Stimulated activated naive B cell treated with anti-CD40 and anti-IgM and Interleukin-4, amounts not matched to agents 10 μg/mL and 1 μg/mL and 100 μg/mL, for 72 hours (primary cell): ENCODE data around the gene ABCA6.
A peak's percentile ranks its signal among the peaks of the same experiment; 100 is the strongest.
"Not testable (repeated sequence)": the region's sequence is repeated elsewhere in the genome, so short reads cannot be mapped to it uniquely, and the experiment has no call there.

ENCODE experiments used
- ATAC-seq, 2 donors: fragments of 150-1000 bp; cut with Tn5 transposase; replicated peaks; 2 replicates each; pipeline ENCODE4 v1.10.0; 2021; ENCODE audit warnings: moderate library complexity in 1 of 2
- DNase-seq: peaks from one replicate; pipeline ENCODE4 v3.0.0; 2021
- H3K27ac Mint-ChIP-seq: one replicate; pipeline ENCODE4 v1.8.0; 2022; ENCODE audit warnings: mild to moderate bottlenecking, mixed read lengths
- H3K27me3 Mint-ChIP-seq, 2 donors: one replicate each; pipeline ENCODE4 v1.8.0; 2022; ENCODE audit warnings: mixed read lengths in 2 of 2
- H3K36me3 Mint-ChIP-seq, 2 donors: one replicate each; pipeline ENCODE4 v1.8.0; 2022; ENCODE audit warnings: mixed read lengths in 2 of 2, mild to moderate bottlenecking in 1 of 2
- H3K4me1 Mint-ChIP-seq, 2 donors: one replicate each; pipeline ENCODE4 v1.8.0; 2022; ENCODE audit warnings: mixed read lengths in 2 of 2, mild to moderate bottlenecking in 1 of 2
- H3K4me3 Mint-ChIP-seq, 2 donors: one replicate each; pipeline ENCODE4 v1.8.0; 2022; ENCODE audit warnings: mild to moderate bottlenecking in 2 of 2, mixed read lengths in 2 of 2, moderate library complexity in 1 of 2
- H3K9me3 Mint-ChIP-seq, 2 donors: one replicate each; pipeline ENCODE4 v1.8.0; 2022; ENCODE audit warnings: mixed read lengths in 2 of 2, mild to moderate bottlenecking in 1 of 2

ABCA6 gene

DNA sequence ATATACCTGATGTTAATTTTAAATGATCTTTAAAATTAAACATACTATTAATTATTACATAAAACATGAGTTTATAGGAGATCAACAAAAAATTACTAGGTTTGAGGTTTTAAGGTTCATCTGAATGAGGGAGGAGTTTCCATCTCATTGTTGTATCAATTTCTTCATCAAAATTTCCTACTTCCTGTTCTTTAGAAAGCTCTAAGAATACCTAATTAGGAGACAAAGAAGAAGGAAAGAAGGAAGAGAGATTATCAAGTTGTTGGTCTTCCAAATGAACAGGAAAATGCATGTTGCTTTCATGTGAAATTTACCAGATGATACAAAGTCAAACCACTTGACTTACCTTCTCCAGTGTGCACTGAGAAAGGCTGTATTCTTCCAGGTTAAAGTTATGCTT, 62.8 kb downstream of the ABCA6 start:
- Mint-ChIP-seq H3K36me3 (peaks cover 4 to 13% of the 10 kb centered on the region in 2 donors), H3K27ac (no peak overlapping the region), H3K9me3 (peaks cover 9 to 10% of the 10 kb centered on the region in 2 donors), H3K27me3 (no peaks in the 10 kb centered on the region), H3K4me1 (no peaks in the 10 kb centered on the region), H3K4me3 (no peak overlapping the region)
- DNase-seq (no peak), ATAC-seq (no peak)

DNA sequence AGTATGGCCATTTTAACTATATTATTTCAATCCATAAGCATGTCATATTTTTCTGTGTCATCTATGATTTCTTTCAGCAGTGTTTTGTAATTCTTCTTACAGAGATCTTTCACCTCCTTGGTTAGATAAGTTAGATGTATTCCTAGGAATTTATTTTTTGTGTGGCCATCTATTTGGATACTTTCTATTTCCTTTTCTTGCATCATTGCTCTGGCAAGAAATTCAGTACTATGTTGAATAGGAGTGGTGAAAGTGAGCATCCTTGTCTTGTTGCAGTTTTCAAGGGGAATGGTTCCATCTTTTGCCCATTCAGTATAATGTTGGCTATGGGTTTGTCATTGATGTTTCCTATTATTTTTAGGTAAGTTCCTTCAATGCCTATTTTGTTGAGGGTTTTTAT, 65.9 kb downstream of the ABCA6 start:
- peaks cover 19 to 20% of the 10 kb centered on the region in 2 donors for H3K9me3 Mint-ChIP-seq
- ATAC-seq = no peak
- DNase-seq = no peak

DNA sequence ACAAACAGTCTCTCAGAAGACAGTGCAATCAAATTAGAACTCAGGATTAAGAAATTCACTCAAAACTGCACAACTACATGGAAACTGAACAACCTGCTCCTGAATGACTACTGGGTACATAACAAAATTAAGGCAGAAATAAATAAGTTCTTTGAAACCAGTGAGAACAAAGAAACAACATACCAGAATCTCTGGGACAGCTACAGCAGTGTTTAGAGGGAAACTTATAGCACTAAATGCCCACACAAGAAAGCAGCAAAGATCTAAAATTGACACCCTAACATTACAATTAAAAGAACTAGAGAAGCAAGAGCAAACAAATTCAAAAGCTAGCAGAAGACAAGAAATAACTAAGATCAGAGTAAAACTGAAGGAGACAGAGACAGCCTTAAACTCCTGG, 68.3 kb downstream of the ABCA6 start:
- not testable (repeated sequence) for H3K27ac Mint-ChIP-seq, H3K4me3 Mint-ChIP-seq, ATAC-seq, DNase-seq, H3K27me3 Mint-ChIP-seq
- H3K36me3 Mint-ChIP-seq = peaks cover 7 to 23% of the 10 kb centered on the region in 2 donors
- peaks cover 19 to 20% of the 10 kb centered on the region in 2 donors for H3K9me3 Mint-ChIP-seq
- peaks cover 13 to 17% of the 10 kb centered on the region in 2 donors for H3K4me1 Mint-ChIP-seq

More for the DNA sequence above, 65.9 kb downstream of the ABCA6 start:
- peaks cover 11 to 13% of the 10 kb centered on the region in 2 donors for H3K4me1 Mint-ChIP-seq
- no peak overlapping the region for H3K4me3 Mint-ChIP-seq
- no peaks in the 10 kb centered on the region for H3K27me3 Mint-ChIP-seq
- no peak overlapping the region for H3K27ac Mint-ChIP-seq
- peaks cover 7 to 23% of the 10 kb centered on the region in 2 donors for H3K36me3 Mint-ChIP-seq

DNA sequence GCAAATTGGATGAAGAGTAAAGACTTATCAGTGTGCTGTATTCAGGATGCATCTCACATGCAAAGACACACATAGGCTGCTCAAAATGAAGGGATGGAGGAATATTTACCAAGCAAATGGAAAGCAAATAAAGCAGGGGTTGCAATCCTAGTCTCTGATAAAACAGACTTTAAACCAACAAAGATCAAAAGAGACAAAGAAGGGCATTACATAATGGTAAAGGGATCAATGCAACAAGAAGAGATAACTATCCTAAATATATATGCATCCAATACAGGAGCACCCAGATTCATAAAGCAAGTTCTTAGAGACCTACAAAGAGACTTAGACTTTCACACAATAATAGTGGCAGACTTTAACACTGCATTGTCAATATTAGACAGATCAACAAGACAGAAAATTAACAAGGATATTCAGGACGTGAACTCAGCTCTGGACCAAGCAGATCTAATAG, 68.9 kb downstream of the ABCA6 start:
- Mint-ChIP-seq H3K4me1 (peaks cover 13 to 17% of the 10 kb centered on the region in 2 donors), H3K9me3 (peaks cover 19 to 20% of the 10 kb centered on the region in 2 donors), H3K36me3 (peaks cover 7 to 23% of the 10 kb centered on the region in 2 donors)
- not testable (repeated sequence) for H3K27ac Mint-ChIP-seq, ATAC-seq, H3K27me3 Mint-ChIP-seq, H3K4me3 Mint-ChIP-seq, DNase-seq

DNA sequence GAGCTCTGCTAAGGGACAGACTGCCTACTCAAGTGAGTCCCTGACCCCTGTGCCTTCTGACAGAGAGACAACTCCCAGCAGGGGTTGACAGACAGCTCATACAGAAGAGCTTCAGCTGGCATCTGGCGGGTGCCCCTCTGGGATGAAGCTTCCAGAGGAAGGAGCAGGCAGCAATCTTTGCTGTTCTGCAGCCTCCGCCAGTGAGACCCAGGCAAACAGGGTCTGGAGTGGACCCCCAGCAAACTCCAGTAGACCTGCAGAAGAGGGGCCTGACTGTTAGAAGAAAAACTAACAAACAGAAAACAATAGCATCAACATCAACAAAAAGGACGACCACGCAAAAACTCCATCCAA, 70.5 kb downstream of the ABCA6 start:
- not testable (repeated sequence) for H3K27me3 Mint-ChIP-seq, H3K4me3 Mint-ChIP-seq, DNase-seq, ATAC-seq
- Mint-ChIP-seq H3K9me3 (peaks cover 16 to 20% of the 10 kb centered on the region in 2 donors), H3K4me1 (peaks cover 20 to 28% of the 10 kb centered on the region in 2 donors), H3K27ac (peak overlapping the region; percentile 65), H3K36me3 (peaks cover 7 to 18% of the 10 kb centered on the region in 2 donors)

DNA sequence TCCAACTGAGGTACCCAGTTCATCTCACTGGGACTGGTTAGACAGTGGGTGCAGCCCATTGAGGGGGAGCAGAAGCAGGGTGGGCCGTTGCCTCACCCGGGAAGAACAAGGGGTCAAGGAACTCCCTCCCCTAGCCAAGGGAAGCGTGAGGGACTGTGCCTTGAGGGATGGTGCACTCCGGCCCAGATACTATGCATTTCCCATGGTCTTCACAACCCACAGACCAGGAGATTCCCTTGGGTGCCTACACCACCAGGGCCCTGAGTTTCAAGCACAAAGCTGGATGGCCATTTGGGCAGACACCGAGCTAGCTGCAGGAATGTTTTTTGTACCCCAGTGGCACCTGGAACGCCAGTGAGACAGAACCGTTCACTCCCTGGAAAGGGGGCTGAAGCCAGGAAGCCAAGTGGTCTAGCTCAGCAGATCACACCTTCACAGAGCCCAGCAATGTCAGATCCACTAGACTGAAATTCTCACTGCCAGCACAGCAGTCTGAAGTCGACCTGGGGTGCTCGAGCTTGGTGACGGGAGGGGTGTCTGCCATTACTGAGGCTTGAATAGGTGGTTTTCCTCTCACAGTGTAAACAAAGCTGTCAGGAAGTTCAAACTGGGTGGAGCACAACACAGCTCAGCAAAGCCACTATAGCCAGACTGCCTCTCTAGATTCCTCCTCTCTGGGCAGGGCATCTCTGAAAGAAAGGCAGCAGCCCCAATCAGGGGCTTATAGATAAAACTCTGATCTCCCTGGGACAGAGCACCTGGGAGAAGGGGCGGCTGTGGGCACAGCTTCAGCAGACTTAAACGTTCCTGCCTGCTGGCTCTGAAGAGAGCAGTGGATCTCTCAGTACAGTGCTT, 71.1 kb downstream of the ABCA6 start:
- H3K4me1 Mint-ChIP-seq = peaks cover 23 to 34% of the 10 kb centered on the region in 2 donors
- peak overlapping the region in 1 of 2 donors; percentile 35 for H3K4me3 Mint-ChIP-seq
- peaks cover 7 to 18% of the 10 kb centered on the region in 2 donors for H3K36me3 Mint-ChIP-seq
- peaks cover 16 to 20% of the 10 kb centered on the region in 2 donors for H3K9me3 Mint-ChIP-seq
- not testable (repeated sequence) for DNase-seq, H3K27me3 Mint-ChIP-seq
- peak overlapping the region; percentile 76 for H3K27ac Mint-ChIP-seq
- peak in 1 of 2 donors; percentile 16 for ATAC-seq

DNA sequence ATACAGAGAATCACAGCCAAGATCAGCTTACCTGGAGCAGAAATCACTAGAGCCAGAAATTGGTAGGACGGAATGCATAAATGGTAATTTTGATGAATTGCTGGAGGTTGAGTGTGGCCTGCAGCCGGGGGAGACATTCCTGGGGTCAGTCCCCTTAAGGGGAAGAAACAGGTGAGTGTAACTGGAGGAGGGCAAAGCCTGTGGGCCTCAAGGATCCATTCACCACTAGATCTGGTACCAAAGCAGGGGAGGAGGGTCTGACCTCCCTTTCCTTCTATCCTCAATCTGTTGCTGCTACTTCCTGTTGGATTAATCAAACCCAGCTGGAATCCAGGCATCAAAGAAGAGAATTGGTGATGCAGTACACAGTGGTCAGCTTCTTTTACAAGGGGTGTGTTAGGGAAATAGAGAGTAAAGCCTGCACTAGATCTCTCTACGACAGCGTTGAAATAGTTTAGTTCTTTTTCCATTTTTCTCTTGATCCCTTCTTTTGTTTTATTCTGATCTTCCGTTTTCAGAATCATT, 72.4 kb downstream of the ABCA6 start:
- H3K27ac Mint-ChIP-seq = no peak overlapping the region
- no peaks in the 10 kb centered on the region for H3K27me3 Mint-ChIP-seq
- no peak for DNase-seq
- H3K36me3 Mint-ChIP-seq = peaks cover 8 to 18% of the 10 kb centered on the region in 2 donors
- no peak overlapping the region for H3K4me3 Mint-ChIP-seq
- no peak for ATAC-seq
- peaks cover 24 to 45% of the 10 kb centered on the region in 2 donors for H3K4me1 Mint-ChIP-seq
- peaks cover 16 to 17% of the 10 kb centered on the region in 2 donors for H3K9me3 Mint-ChIP-seq

DNA sequence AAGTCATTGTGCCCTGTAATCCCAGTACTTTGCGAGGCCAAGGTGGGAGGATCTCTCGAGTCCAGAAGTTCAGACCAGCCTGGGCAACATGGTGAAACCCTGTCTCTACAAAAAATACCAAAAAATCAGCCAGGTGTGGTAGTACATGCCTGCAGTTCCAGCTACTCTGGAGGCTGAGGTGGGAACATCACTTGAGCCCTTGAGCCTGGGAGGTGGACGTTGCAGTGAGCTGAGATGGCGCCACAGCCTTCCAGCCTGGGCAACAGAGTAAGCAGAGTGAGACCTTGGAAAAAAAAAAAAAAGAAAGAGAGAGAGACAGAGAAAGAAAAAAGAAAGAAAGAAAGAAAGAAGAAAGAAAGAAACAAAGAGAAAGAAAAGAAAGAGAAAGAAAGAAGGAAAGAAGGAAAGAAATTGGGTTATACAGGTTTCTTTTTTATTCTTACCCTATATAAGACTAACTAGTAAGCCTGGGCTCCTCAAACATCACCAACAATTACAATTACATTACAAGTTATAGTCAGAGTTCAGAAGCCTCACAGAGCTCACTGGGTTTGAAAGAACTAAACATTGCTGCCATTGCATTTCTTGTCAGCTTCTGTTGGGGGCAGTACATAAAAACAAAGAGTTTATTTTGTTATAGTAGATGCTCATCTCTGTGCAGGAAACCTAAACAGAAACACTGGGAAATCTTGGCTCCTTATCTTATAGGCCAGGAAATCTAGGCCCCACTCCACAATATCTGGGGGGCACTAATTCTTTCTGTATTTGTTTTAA, 74.2 kb downstream of the ABCA6 start:
- peaks cover 6 to 10% of the 10 kb centered on the region in 2 donors for H3K36me3 Mint-ChIP-seq
- ATAC-seq = no peak
- H3K27me3 Mint-ChIP-seq = no peaks in the 10 kb centered on the region
- H3K27ac Mint-ChIP-seq = no peak overlapping the region
- no peak for DNase-seq
- peaks cover 27 to 50% of the 10 kb centered on the region in 2 donors for H3K4me1 Mint-ChIP-seq
- no peak overlapping the region for H3K4me3 Mint-ChIP-seq
- H3K9me3 Mint-ChIP-seq = peaks cover 5 to 10% of the 10 kb centered on the region in 2 donors

DNA sequence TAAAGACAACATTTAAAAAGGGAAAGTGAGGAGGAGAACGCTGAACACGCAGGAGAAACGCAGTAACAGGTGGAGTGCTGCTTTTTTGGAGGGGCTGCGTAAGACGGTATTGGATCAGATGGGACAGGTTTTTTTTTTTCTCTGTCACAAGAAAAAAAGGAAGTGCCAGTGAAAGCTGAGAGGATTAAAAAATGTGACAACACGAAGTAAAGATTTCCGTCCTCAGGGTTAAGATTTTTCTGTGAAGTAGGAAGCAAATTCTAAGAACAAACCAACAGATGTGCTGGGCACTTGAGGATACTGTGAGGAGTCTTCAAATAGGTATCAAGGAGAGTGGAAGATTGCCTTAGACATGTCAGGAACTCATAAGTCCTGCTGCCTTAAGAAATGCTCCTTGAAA, 75.2 kb downstream of the ABCA6 start:
- Mint-ChIP-seq H3K4me3 (peak overlapping the region; percentile 68 to 69), H3K4me1 (peaks cover 22 to 43% of the 10 kb centered on the region in 2 donors), H3K27me3 (no peaks in the 10 kb centered on the region), H3K27ac (peak overlapping the region; percentile 56), H3K36me3 (peaks cover 3% of the 10 kb centered on the region in 2 donors), H3K9me3 (peaks cover 0 to 4% of the 10 kb centered on the region in 2 donors)
- DNase-seq (no peak), ATAC-seq (no peak)

DNA sequence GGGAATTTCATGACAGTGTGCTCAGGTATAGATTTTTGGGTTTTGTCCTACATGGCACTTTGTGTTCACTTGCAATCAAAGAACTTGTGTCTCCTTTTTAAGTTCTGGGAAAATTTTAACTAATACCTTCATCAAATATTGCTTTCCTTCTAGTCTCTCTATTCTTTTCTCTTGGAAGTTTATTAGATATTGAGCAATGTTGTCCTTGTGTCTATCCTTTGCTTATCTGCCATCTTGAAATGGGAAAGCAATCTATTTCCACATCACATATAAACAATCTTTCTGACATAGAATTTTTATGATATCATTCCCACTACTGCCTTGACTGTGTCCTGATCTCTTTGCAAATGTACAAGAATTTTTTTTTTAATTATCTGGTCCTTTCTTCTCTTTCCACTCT, 76.6 kb downstream of the ABCA6 start:
- no peak for DNase-seq
- no peaks in the 10 kb centered on the region for H3K27me3 Mint-ChIP-seq
- H3K27ac Mint-ChIP-seq = no peak overlapping the region
- no peak for ATAC-seq
- H3K36me3 Mint-ChIP-seq = peaks cover 0 to 1% of the 10 kb centered on the region in 2 donors
- H3K9me3 Mint-ChIP-seq = peaks cover 0 to 3% of the 10 kb centered on the region in 2 donors
- H3K4me3 Mint-ChIP-seq = no peak overlapping the region
- H3K4me1 Mint-ChIP-seq = peaks cover 17 to 39% of the 10 kb centered on the region in 2 donors

DNA sequence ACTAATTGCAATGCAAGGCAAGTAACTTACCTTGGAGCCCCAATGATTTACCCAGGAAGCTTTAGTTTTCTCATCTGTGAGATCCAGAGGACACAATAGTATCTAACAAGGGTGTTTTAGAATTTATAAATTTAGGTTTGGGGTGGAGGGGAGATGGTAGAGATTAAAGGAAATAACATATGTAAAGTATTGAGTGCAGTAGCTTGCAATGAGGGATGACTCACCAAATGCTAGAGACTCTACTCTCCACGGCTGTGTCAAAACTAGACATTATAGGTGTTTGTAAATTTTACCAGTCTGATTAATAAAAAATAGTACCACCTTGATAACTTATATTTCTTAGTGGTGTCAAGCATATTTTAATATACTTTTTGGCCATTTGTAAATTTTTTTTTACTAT, 77.2 kb downstream of the ABCA6 start:
- peaks cover 17 to 39% of the 10 kb centered on the region in 2 donors for H3K4me1 Mint-ChIP-seq
- peak in 1 of 2 donors; percentile 31 for ATAC-seq
- no peak overlapping the region for H3K4me3 Mint-ChIP-seq
- H3K9me3 Mint-ChIP-seq = peaks cover 0 to 3% of the 10 kb centered on the region in 2 donors
- no peak overlapping the region for H3K27ac Mint-ChIP-seq
- no peaks in the 10 kb centered on the region for H3K27me3 Mint-ChIP-seq
- no peak for DNase-seq
- peaks cover 0 to 1% of the 10 kb centered on the region in 2 donors for H3K36me3 Mint-ChIP-seq

DNA sequence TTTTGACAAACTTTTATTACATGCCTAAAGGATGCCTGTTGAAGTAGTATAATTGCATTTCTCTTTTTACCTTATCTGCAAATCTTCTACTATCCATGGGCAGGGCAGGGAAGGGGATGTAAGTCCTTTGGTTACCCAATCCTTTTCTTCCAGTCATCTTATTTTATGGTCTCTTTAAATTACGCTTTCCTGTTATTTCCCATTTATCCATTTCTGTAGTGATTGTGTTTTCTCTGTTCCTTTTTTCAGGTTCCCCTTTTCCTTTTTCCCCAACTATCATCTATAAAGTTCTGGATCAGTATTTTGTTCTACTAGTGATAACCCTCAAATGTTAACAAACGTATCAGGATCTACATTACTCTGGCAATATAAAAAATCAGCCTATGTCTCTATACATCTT, 77.7 kb downstream of the ABCA6 start:
- H3K27ac Mint-ChIP-seq = no peak overlapping the region
- no peak overlapping the region for H3K4me3 Mint-ChIP-seq
- H3K27me3 Mint-ChIP-seq = no peaks in the 10 kb centered on the region
- no peak for DNase-seq
- peaks cover 0 to 1% of the 10 kb centered on the region in 2 donors for H3K36me3 Mint-ChIP-seq
- peaks cover 20 to 39% of the 10 kb centered on the region in 2 donors for H3K4me1 Mint-ChIP-seq
- peaks cover 3 to 6% of the 10 kb centered on the region in 2 donors for H3K9me3 Mint-ChIP-seq
- ATAC-seq = no peak

DNA sequence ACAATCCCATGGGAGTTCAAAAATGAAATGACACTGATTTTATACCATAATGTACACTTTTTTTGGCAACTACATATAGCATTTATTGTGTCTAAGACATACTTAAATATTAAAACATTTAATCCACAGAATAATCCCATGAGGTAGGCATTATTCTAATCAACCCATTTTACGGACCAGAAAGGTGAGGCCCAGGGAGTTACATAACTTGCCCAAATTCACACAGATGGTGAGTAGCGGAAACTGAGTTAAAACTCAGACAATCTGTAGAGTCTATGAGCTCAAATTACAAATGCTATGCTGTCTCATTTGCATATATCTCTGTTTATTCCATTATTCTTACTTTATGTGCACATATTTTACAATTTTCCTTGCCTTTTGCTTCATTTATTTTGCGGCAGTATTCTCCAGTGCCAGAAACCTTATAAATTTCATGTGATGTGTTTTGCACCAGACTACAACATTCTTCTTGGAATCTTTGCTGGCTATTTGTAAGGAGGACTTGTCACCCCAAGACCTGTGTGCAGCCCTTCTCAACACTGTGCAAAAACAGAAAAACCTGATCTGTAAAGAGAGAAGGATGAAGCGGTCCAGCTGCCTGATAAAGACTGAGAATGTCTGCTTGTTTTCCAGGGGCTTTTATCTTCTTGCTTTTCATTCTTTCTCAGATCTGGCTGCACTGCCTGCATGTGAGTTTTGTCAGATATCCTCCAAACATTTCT, 78.7 kb downstream of the ABCA6 start:
- H3K9me3 Mint-ChIP-seq = peaks cover 7 to 9% of the 10 kb centered on the region in 2 donors
- ATAC-seq = no peak
- H3K36me3 Mint-ChIP-seq = peaks cover 0 to 1% of the 10 kb centered on the region in 2 donors
- no peak overlapping the region for H3K27ac Mint-ChIP-seq
- no peak for DNase-seq
- H3K4me3 Mint-ChIP-seq = no peak overlapping the region
- peaks cover 21 to 39% of the 10 kb centered on the region in 2 donors for H3K4me1 Mint-ChIP-seq
- H3K27me3 Mint-ChIP-seq = no peaks in the 10 kb centered on the region
